Hematopoietic multipotent progenitor cell (in vitro differentiated cells): Measurements from ENCODE around the gene IPO11. TPM values are rescaled to one million over a fixed set of nuclear protein-coding genes. Genes with fewer than 3 reads are reported as not detected.
A peak's percentile ranks its signal among the peaks of the same experiment; 100 is the strongest.
"Not testable (repeated sequence)": the region's sequence is repeated elsewhere in the genome, so short reads cannot be mapped to it uniquely, and the experiment has no call there.

Experiments
- DNase-seq, 3 donors: peaks; one replicate each; pipeline ENCODE4 v3.0.0-alpha.2; 2011 to 2015; ENCODE audit warnings: low read depth in 2 of 3, low spot score in 2 of 3
- total RNA-seq: library from RNA; depleted of rRNA; stranded (reverse); fragments of >200 nt; gene quantifications from one replicate; pipeline ENCODE4 v1.2.3, GENCODE V29; 2012

The IPO11 gene
- total RNA-seq, 1 donor = 27.5 TPM

DNA sequence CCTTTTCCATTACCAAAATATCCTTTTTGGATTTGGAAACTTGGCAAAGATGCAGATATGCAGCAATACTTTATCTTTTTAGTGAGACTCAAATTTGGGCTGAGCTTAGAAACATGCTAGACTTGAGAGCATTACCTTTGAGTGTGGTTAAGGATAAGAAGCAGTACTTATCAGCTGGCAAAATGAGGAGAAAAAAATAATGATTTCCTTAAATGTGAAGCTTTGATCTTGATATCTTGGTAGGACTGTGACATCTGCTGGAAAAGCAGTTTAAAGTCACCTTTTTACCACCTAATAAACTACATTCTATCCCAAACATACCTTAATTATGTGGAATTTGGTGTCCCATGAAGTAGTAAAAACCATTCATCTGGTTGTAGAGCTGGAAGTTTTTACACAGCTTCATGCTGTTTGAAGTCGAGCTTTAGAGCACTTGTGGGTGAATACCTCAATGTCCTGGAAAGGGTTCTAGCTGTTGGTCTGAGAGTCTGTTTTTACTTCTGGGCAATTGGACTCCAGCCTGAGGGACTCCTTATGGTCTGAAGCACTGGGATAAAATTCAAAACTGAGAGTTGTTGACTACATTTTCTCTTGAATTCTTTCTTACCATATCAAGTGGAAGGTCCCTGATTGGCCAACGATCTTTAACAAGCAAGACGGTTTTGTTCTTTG, 219.5 kb downstream of the IPO11 start:
- DNase-seq = peak in 2 of 3 donors; percentile 10 to 50

DNA sequence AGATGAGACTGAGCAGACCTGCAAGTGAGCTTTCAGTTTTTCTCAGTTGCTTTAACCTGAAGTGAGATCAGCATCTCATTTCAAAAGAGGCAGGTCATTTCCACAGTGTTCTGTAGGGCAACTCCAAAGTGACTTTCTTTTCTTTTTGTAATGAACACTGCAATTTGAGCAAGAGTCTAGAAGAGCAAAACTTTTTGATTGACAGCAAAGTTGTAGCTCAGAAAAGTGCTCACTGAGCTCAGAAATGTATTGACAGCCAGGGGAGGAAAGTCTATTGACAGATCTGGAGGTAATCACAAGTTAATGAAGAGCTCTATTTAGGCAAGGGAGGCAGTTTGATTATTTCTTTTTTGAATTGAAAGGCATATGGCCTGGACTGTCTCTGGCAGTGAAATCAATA, 220.7 kb downstream of the IPO11 start:
- no peak for DNase-seq

DNA sequence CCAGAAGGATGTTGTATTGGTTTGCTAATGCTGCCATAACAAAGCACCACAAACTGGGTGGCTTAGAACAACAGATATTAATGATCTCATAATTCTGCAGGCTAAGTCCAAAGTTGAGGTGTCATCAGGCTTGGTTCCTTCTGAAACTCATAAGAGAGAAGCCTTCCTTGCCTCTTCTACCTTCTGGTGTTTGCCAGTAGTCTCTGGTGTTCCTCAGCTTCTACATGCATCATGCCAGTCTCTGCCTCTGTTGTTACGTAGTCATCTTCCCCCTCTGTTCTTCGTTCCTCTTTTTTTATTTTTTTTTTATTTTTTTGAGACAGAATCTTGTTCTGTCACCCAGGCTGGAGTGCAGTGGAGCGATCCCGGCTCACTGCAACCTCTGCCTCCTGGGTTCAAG, 227.9 kb downstream of the IPO11 start:
- peak in 1 of 3 donors; percentile 21 for DNase-seq

DNA sequence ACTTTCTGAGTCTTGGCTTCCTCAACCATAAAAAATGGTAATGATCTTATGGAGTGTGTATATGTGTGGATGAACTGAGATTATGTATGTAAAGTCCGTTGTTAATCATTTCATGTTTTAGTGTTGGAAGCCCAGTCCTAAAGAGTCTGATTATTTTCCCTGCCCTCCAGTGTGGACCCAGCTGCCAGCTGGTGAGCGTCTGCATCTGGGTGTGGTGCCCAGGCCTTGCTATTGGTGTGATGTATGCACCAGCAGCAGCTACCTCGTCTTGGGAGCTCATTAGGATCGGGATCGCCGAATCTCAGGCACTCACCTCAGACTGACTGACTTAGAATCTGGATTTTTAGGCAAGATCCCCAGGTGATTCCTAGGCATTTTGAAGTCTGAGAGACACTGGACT, 229.9 kb downstream of the IPO11 start:
- DNase-seq = no peak

DNA sequence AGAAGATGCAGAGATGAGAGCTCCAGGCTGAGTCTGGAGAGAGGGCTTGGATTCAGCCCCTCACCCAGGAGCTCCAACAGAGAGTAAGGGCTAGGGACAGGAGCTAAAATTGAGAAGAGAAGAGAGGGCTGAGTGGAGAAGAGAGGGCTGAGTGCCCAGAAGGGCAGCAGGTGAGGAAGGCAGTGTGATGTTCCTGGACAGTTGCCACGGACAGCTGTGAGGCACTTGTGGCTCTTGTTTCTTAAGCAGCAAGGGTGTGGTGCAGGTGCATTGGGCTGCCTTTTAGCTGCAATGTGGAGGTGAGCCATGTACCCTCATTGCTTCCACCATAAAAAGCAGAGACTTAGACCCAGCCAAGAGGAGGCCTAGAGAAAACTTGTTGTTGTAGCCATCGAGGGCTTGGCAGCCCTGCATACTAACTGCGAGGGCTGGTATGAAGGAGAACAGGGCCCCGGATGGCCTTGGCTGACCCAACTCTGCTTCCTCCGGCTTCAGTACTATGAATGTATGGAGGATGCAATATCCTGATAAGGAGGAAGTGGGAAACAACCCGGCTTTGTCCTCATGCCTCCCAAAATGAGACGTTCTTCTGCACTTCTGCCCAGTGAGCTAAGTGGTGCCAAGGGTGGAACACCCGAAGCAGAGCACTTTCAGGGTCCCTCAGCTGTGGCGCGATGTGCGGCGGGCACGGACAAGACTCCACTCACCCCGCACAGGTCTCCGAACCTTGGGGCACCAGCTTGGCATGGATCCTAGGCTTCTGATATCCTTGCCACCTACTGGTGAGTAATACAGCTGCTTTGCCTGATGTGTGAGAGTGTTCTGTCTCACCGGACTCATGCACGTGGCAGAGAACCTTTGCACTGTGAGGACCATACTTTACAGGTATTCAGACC, 231.2 kb downstream of the IPO11 start:
- no peak for DNase-seq

DNA sequence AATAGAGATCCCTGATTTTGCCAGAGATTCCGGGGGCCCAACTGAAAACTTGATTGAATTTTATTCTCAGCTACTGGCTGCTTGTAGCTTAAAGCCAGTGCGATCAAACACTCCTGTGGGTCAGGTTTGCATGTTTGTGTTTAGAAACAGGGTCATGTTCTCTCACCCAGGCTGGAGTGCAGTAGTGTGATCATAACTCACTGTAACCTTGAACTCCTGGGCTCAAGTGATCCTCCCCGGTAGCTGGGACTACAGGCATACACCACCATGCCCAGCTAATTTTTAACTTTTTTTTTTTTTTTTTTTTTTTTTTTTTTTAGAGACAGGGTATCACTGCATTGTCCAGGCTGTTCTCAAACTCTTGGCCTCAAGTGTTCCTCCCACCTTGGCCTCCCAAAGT, 232.7 kb downstream of the IPO11 start:
- DNase-seq = no peak

DNA sequence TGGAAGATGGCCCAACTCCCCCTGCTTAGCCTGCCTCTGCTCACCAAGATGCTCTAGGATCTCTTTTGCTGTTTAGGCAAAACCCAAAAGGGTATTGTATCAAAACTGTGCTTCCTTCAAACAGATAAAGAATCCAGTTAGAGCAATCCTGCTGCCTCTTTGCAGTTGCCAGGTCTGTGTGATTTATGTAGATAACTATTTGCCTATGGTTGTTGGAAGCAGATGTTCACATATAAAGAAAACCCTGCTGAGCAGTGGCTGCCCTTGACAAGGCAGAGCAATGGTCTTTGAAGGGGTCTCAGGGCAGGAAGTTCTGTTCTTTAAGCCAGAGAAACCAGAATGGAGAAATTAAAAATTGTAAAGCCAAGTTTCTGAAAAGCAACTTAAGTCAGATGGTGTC, 234.7 kb downstream of the IPO11 start:
- no peak for DNase-seq

DNA sequence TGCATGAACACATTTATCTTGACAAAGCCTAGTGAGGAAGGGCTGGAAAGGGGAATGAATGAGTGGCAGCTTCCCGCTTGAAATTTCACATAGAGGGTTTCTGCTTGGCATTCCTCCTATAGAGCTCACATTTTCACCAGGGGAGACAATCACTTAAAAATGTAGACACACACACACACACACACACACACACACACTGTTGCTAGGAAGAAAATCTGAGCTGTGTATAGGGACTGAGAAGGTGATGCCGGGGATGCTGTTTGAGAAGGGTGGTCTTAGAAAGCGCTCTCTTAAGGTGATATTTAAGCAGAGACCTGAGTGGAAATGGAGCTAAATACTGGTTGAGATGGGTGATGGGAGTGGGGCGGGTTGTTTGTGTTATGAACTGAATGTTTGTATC, 236.5 kb downstream of the IPO11 start:
- no peak for DNase-seq

DNA sequence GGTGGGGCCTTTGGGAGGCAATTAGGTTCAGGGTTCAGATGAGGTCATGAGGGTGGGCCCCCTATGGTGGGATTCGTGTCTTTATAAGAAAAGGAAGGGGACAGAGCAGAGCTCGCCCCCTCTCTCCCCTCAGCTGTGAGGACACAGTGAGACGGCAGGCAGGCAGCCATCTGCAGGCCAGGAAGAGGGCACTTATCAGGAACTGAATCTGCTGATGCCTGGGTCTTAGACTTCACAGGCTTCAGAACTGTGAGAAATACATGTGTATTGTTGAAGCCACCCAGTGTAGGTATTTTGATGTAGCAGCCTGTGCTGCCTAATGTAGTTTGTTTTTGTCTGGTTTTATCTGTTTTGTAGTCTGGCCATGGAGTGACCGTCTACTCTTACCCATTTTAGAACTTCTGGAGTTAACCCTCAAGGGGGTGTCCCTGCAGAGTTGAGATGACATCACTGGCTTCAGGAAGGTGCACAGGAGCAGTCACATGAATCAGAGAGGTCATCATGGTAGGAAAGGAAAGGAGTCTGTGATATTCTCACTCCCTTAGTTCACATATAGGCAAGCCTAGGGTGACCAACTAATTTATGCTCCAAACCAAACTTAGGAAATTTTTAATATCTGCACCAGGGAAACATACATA, 237.0 kb downstream of the IPO11 start:
- DNase-seq = peak in 1 of 3 donors; percentile 41

DNA sequence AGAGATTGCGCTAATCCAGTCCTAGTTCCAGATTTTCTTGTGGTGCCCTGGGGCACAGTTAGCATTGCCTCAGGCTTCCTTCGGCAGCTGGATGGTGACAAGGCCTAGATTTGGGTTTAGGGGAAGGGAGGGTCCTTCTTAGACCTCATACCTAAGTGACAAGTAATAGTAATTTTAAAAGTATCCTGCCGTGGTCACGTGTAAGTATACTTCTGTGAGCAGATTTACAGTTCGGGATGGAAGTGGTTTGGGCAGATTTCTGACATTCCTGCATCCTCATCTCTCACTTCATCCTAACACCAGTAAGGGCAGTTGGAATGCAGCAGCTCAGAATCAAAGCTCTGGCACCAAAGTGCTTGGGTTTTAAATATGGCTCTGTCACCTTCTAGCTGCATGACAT, 237.6 kb downstream of the IPO11 start:
- no peak for DNase-seq

DNA sequence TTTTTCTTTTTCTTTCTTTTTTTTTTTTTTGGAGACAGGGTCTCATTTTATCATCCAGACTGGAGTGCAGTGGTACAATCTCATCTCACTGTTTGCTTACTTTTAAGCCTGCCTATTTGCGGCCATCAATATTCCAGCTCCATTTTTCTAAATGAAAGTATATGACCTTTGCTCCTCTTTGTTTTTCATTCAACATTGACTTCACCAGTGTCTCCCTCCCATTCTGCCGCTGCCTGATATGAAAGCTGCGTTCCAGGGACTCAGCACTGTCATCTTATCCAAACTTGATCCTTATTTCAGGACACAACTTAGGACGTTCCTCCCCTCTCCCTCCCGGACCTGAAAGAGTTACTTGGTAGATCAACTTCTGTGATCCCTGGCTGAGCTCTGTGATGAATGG, 239.7 kb downstream of the IPO11 start:
- no peak for DNase-seq

DNA sequence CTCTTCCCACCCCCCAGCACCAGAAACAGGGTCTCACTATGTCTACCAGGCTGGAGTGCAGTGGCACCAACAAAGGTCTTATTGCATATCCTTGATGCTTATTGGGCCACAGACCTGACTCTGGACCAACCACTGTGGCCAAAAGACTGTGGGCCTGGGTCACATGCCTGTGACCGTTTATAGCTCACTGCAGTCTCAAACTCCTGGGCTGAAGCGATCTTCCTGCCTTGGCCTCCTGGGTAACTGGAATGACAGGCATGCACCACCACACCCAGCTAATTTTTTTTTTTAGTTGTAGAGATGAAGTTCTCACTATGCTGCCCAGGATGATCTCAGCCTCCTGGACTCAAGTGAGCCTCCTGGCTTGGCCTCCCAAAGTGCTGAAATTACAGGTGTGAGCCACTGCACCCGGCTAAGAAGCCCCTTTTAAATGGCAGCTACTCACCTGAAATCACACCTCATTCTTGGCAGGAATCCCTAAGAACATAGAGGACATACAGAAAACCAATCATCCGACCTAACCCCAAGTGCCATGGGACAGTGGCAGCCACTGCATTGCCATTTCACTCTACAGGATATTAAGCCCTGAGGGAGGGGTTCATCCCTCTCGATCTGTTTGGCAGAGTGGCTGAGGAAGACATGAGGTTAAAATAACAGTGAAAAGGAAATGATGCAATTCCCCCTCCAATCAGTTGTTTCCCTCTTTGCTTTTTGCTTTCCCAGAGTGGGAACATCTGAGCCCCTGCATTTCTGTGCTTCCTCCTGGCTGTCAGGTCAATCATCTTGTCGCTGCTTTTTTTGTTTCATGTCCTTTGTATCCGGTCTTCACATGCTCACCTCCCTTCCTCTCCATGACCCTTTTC, 240.7 kb downstream of the IPO11 start:
- peak in 1 of 3 donors; percentile 20 for DNase-seq

DNA sequence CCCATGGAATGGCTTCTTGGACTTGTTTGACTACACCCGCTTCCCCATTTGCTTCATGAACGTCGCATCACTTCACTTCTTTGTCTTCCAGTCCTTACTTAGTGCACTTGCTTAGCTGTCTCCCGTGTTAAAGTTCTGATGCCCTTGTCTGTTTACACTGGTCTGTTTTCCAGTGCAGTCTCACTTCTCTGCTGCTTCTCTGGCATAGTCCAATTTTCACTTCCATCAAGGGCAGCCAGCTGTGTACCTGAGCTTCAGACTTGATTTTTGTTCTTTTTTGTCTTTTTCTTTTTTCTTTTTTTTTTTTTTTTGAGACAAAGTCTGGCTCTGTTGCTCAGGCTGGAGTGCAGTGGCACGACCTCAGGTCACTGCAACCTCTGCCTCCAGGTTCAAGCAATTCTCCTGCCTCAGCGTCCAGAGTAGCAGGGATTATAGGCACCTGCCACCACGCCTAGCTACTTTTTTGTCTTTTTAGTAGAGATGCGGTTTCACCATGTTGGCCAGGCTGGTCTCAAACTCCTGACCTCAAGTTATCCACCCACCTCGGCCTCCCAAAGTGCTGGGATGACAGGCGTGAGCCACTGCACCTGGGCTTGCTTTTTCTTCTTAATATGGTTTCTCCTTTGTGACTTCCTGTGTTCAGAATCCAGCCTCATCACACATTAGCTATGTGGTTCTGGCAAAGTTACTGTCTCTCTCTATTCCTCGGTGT, 241.5 kb downstream of the IPO11 start:
- no peak for DNase-seq

DNA sequence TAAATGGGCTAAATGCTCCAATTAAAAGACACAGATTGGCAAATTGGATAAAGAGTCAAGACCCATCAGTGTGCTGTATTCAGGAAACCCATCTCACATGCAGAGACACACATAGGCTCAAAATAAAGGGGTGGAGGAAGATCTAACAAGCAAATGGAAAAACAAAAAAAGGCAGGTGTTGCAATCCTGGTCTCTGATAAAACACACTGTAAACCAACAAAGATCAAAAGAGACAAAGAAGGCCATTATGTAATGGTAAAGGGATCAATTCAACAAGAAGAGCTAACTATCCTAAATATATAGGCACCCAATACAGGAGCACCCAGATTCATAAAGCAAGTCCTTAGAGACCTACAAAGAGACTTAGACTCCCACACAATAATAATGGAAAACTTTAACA, 245.2 kb downstream of the IPO11 start:
- not testable (repeated sequence) for DNase-seq

DNA sequence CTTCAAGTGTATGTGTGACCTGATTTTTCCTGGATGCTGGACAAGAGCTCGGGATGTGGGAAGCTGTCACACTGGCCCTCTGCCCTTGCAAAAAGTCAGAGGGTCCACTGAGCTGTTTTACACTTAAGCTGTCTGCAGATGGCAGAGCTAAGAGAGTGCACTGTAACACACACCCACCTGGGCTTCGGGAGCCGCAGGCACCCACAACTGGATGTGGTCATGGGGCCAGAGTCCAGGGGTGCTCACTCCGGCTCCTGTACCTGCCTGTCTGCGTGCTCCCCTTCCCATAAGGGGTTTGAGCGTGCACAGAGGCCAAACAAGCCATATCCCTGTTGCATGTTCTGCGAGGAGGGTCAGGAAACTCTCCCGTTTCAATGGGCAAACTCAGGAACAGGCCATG, 248.6 kb downstream of the IPO11 start:
- DNase-seq = no peak

DNA sequence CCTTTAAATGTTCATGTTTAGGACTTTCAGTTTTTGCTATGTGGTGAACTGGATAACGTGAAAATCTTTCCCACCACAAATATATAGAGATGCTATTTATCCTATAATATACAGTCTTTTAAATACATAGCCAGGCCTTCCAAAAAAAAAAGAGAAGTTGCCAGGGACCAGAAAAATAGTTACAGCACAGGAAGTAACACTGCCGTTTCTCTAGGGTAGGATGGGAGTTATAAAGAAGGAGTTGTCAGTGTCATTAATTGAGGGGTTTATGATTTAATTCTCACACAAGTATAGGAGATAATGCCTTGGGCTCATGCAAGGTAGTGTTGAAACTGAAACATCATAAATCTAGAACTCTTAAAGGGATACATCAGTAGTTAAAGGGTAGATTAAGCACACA, 250.0 kb downstream of the IPO11 start:
- DNase-seq = peak in 1 of 3 donors; percentile 49

DNA sequence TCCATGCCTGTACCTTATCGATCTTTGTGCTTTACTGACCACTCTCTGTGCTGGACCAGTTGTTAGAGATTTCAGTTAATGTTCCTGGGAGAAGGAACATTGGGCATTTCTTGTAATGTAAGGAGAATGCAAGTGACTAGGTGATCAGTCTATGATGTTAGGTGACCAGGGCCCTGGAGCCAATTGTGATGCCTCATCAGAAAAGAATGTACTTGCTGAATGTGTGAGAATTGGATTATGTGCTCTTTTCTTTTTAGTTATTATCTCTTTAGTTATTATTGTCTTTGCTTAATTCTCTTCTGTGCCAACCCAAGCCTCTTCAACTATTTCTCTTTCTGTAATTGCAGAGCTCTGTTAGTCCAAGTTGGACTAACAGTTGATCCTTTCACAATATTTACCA, 258.9 kb downstream of the IPO11 start:
- no peak for DNase-seq

DNA sequence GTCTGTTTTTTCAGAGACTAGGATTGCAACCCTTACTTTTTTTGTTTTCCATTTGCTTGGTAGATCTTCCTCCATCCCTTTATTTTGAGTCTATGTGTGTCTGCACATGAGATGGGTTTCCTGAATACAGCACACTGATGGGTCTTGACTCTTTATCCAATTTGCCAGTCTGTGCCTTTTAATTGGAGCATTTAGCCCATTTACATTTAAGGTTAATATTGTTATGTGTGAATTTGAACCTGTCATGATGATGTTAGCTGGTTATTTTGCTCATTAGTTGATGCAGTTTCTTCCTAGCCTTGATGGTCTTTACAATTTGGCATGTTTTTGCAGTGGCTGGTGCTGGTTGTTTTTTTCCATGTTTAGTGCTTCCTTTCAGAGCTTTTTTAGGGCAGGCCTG, 264.0 kb downstream of the IPO11 start:
- not testable (repeated sequence) for DNase-seq
